Spleen (tissue), 11 donors: ENCODE data around the gene HLCS. TPM values are rescaled to one million over a fixed set of nuclear protein-coding genes. Genes with fewer than 3 reads are reported as not detected.

Source experiments
- DNase-seq: peaks from one replicate; pipeline ENCODE4 v3.0.0-alpha.2; 2020
- H3K27ac ChIP-seq, 8 donors: fragments of 200-600 bp; sonication (generic) in 7 of 8; 1 replicate in 4 of 8; 2 replicates in 4 of 8; pipeline versions ENCODE4 v1.5.0 to v1.8.0; 2016 to 2021; ENCODE audit warnings: inconsistent platforms in 4 of 8, mild to moderate bottlenecking in 4 of 8, moderate library complexity in 1 of 8
- H3K27me3 ChIP-seq, 7 donors: fragments of 200-600 bp; sonication (generic) in 6 of 7; replicated peaks in 1 of 7; 1 replicate in 4 of 7; 2 replicates in 3 of 7; pipeline versions ENCODE4 v1.5.0 to v1.8.0; 2016 to 2021; ENCODE audit warnings: inconsistent platforms in 3 of 7, mild to moderate bottlenecking in 1 of 7
- H3K36me3 ChIP-seq, 6 donors: fragments of 200-600 bp; sonication (generic) in 5 of 6; 1 replicate in 4 of 6; 2 replicates in 2 of 6; pipeline versions ENCODE4 v1.5.0 to v1.8.0; 2016 to 2021; ENCODE audit warnings: inconsistent platforms in 2 of 6
- H3K4me1 ChIP-seq, 6 donors: fragments of 200-600 bp; sonication (generic) in 5 of 6; 1 replicate in 3 of 6; 2 replicates in 3 of 6; pipeline versions ENCODE4 v1.5.0 to v1.8.0; 2016 to 2021; ENCODE audit warnings: inconsistent platforms in 3 of 6
- H3K4me3 ChIP-seq, 8 donors: fragments of 200-600 bp; sonication (generic) in 7 of 8; 1 replicate in 4 of 8; 2 replicates in 4 of 8; pipeline versions ENCODE4 v1.5.0 to v1.8.0; 2016 to 2021; ENCODE audit warnings: inconsistent platforms in 4 of 8, mild to moderate bottlenecking in 4 of 8, moderate library complexity in 2 of 8
- H3K9me3 ChIP-seq, 8 donors: fragments of 200-600 bp; sonication (generic) in 7 of 8; 1 replicate in 4 of 8; 2 replicates in 4 of 8; pipeline versions ENCODE4 v1.5.0 to v1.8.0; 2016 to 2021; ENCODE audit warnings: inconsistent platforms in 4 of 8
- POLR2A ChIP-seq, 3 donors: fragments of 450-650 bp; IDR thresholded peaks; one replicate each; pipeline ENCODE4 v1.5.1; 2017; ENCODE audit warnings: antibody characterized with exemption in 3 of 3, mild to moderate bottlenecking in 1 of 3
- POLR2AphosphoS5 ChIP-seq, 3 donors: sonication (generic); formaldehyde crosslinking; IDR thresholded peaks; one replicate each; pipeline ENCODE4 v1.5.1; 2017; ENCODE audit warnings: antibody characterized with exemption in 3 of 3
- WGBS, 5 donors: extraction: QIAGEN DNeasy Blood & Tissue Kit in 3 of 5; methylation state at CpG; one replicate each; pipeline versions ENCODE4 v1.1.5 to v1.1.7; 2013 to 2018; 5-methylcytosine and 5-hydroxymethylcytosine counted together
- intact Hi-C: fragments of 100-400 bp; cut with DNase I; formaldehyde crosslinking; loops from one replicate; pipeline ENCODE4 v1.15.0; 2023; ENCODE audit warnings: low total_unique reads
- polyA plus RNA-seq, 3 donors: library from polyadenylated mRNA; stranded (reverse); fragments of 200-250 nt; gene quantifications; one replicate each; pipeline ENCODE4 v1.2.1, GENCODE V29; 2013
- total RNA-seq, 7 donors: library from RNA; depleted of rRNA in 3 of 7; stranded (reverse); fragments of >200 nt in 3 of 7; fragmentation: NEBNext Ultra II Directional in 4 of 7; extraction: Animal tissue kit (Norgen Biotek cat#: 25700) in 4 of 7; gene quantifications; one replicate each; pipeline versions ENCODE4 v1.1.0 to v1.2.1, GENCODE V29; 2016 to 2021
- TF ChIP-seq, protein P1 (sequence below), 11 experiments: fragments of 200-600 bp in 7 of 11; fragments of 450-650 bp in 4 of 11; sonication (generic) in 4 of 11; IDR thresholded peaks in 8 of 11; conservative IDR thresholded peaks in 3 of 11; 1 replicate in 7 of 11; 2 replicates in 4 of 11; pipeline versions ENCODE4 v1.4.0 to v1.8.0; 2016 to 2021; ENCODE audit warnings: antibody characterized with exemption in 11 of 11, inconsistent platforms in 4 of 11, mild to moderate bottlenecking in 1 of 11
- donor health status: healthy with polysubstance abuse.
- donor health status: DM: no; HTN: no; CAD: no; lungs with moderate emphysema.
- donor health status: DM: no; HTN: no; CAD: no.
- donor health status: Bipolar disorder and iron deficiency.
- donor health status: healthy.
- donor health status: DM: no; HTN: no; CAD: no.
- donor health status: DM: yes; HTN: yes; CAD: no.

Gene HLCS
- total and polyA plus RNA-seq, 10 donors, result 1.7 to 22.8 (median 16.3) TPM

DNA sequence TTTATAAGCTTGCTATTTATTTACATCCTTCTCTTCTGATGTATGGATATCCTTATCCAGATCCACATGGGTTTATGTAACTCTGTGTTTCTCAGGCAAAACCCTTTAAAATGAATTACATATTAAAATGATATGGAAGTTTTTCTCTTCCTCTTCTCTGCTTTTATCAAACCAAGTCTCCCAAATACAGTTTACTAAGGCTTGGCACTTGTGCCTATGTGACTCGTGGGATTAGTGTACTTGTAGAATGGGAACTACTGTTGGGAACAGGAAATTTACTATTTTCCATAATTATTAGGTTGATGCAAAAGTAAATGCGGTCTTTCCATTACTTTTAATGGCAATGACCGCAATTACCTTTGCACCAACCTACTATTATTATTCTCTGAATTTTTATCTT, 252.7 kb downstream of the HLCS start:
- no peak overlapping the region for H3K4me3 ChIP-seq
- H3K27me3 ChIP-seq, result peaks cover 14 to 98% (median 68%) of the 10 kb centered on the region in 7 donors
- DNase-seq, result no peak
- TF ChIP-seq POLR2AphosphoS5 (IDR thresholded peaks at IDR 0.05) (no peak), POLR2A (IDR thresholded peaks at IDR 0.05) (no peak)
- TF ChIP-seq, protein P1, sequence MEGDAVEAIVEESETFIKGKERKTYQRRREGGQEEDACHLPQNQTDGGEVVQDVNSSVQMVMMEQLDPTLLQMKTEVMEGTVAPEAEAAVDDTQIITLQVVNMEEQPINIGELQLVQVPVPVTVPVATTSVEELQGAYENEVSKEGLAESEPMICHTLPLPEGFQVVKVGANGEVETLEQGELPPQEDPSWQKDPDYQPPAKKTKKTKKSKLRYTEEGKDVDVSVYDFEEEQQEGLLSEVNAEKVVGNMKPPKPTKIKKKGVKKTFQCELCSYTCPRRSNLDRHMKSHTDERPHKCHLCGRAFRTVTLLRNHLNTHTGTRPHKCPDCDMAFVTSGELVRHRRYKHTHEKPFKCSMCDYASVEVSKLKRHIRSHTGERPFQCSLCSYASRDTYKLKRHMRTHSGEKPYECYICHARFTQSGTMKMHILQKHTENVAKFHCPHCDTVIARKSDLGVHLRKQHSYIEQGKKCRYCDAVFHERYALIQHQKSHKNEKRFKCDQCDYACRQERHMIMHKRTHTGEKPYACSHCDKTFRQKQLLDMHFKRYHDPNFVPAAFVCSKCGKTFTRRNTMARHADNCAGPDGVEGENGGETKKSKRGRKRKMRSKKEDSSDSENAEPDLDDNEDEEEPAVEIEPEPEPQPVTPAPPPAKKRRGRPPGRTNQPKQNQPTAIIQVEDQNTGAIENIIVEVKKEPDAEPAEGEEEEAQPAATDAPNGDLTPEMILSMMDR (IDR thresholded peaks at IDR 0.05 in 8 of 11, conservative IDR thresholded peaks at IDR 0.05 in 3 of 11), result no peak
- WGBS, 5 donors, result 53 to 65% (median 60%) methylated on average over 3 of the region's 3 CpGs
- no peaks in the 10 kb centered on the region for H3K36me3 ChIP-seq
- intact Hi-C loops, result no loop called here
- H3K27ac ChIP-seq, result no peak overlapping the region
- H3K9me3 ChIP-seq, result no peaks in the 10 kb centered on the region
- H3K4me1 ChIP-seq, result peaks cover 5 to 22% (median 20%) of the 10 kb centered on the region in 6 donors

DNA sequence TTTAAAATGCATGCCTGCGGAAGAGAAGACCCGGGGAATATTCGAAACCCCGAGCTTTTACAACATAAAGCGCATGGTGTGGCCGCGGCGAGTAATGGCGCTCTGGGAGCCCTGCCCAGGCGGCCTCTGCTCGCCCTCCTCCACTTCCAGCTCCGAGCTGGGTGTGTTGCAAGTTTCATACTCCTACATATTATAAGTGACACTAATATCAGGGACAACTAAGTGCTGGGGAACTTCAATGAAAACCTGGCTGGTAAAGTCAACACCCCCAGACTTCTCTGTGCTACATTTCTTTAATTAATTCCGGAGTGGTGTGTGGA, 255.8 kb downstream of the HLCS start:
- TF ChIP-seq, protein P1 (IDR thresholded peaks at IDR 0.05 in 8 of 11, conservative IDR thresholded peaks at IDR 0.05 in 3 of 11), result no peak
- no peak for TF ChIP-seq POLR2A (IDR thresholded peaks at IDR 0.05)
- no peak for TF ChIP-seq POLR2AphosphoS5 (IDR thresholded peaks at IDR 0.05)
- peaks cover 9 to 52% (median 45%) of the 10 kb centered on the region in 6 donors for H3K4me1 ChIP-seq
- H3K4me3 ChIP-seq, result no peak overlapping the region
- H3K27ac ChIP-seq, result no peak overlapping the region
- no peaks in the 10 kb centered on the region for H3K36me3 ChIP-seq
- peak; percentile 58 for DNase-seq
- no peaks in the 10 kb centered on the region for H3K9me3 ChIP-seq
- H3K27me3 ChIP-seq, result peaks cover 26 to 100% (median 82%) of the 10 kb centered on the region in 7 donors
- intact Hi-C loops, result no loop called here
- 4 to 12% (median 5%) methylated on average over 11 to 13 of the region's 13 CpGs for WGBS, 5 donors

DNA sequence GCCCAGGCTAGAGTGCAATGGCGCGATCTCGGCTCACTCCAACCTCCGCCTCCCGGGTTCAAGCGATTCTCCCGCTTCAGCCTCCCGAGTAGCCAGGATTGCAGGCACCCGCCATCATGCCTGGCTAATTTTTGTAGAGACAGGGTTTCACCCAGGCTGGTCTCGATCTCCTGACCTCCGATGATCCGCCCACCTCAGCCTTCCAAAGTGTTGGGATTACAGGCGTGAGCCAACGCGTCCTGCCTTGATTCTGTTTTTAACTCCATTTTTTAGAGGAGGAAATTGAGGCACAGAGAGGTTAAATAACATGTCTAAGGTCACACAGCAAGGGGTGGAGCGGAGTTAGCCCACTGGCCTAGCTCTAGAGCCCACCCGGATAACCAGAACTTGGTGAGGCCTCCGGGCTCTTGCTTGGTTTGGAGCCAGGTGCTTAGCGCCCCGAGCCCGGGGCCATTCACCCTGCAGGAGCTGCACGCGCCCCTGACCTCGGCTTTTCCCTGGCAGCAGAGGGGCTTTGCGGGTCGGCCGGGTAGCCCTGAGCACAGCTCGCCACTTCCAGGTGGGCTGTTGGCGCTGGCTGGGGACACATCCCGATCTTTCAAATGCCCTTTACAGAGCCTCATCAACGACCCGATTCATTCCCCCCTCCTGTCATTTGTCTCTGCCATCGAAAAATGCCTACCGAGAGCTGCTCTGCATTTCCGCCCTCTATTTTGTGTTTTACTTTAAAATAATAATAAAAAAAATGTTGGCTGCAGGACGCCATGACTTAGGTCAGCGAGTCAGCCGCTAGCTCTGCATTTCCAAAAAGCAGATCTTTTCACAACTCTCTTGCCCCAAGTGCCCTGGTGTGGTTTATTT, 256.4 kb downstream of the HLCS start:
- no peak overlapping the region for H3K4me3 ChIP-seq
- intact Hi-C loops, result no loop called here
- TF ChIP-seq, protein P1 (IDR thresholded peaks at IDR 0.05 in 8 of 11, conservative IDR thresholded peaks at IDR 0.05 in 3 of 11), result no peak
- TF ChIP-seq POLR2A (IDR thresholded peaks at IDR 0.05), result no peak
- no peak for TF ChIP-seq POLR2AphosphoS5 (IDR thresholded peaks at IDR 0.05)
- H3K4me1 ChIP-seq, result peaks cover 12 to 58% (median 51%) of the 10 kb centered on the region in 6 donors
- peaks cover 26 to 100% (median 88%) of the 10 kb centered on the region in 7 donors for H3K27me3 ChIP-seq
- 9 to 12% (median 10%) methylated on average over 34 to 38 of the region's 38 CpGs for WGBS, 5 donors
- no peaks in the 10 kb centered on the region for H3K9me3 ChIP-seq
- H3K27ac ChIP-seq, result no peak overlapping the region
- no peaks in the 10 kb centered on the region for H3K36me3 ChIP-seq
- DNase-seq, result peak; percentile 56
